Endodermal cell (in vitro differentiated cells): ENCODE data around the gene BOK. TPM values are rescaled to one million over a fixed set of nuclear protein-coding genes. Genes with fewer than 3 reads are reported as not detected.

ENCODE experiments used
- DNase-seq: peaks from one replicate; pipeline ENCODE4 v3.0.0-alpha.2; 2017
- H3K27ac ChIP-seq: 2 replicates; pipeline ENCODE4 v1.5.1; 2013; ENCODE audit warnings: mild to moderate bottlenecking, low read depth, low read length, moderate library complexity
- H3K27me3 ChIP-seq: 2 replicates; pipeline ENCODE4 v1.6.1; 2013; ENCODE audit warnings: mild to moderate bottlenecking, low read length, moderate library complexity; ENCODE audit not compliant: insufficient read depth, control insufficient read depth, poor library complexity, severe bottlenecking
- H3K36me3 ChIP-seq: 2 replicates; pipeline ENCODE4 v1.7.0; 2013; ENCODE audit warnings: mild to moderate bottlenecking, low read length, moderate library complexity; ENCODE audit not compliant: control insufficient read depth, insufficient read depth
- H3K4me1 ChIP-seq: one replicate; pipeline ENCODE4 v1.7.0; 2013; ENCODE audit warnings: low read length; ENCODE audit not compliant: control insufficient read depth, insufficient read depth
- H3K4me3 ChIP-seq: 2 replicates; pipeline ENCODE4 v1.5.1; 2013; ENCODE audit warnings: mild to moderate bottlenecking, low read length, moderate library complexity
- H3K9ac ChIP-seq: 2 replicates; pipeline ENCODE4 v1.6.1; 2013; ENCODE audit warnings: mild to moderate bottlenecking, low read length, moderate library complexity; ENCODE audit not compliant: poor library complexity, severe bottlenecking; ENCODE audit errors: extremely low read depth
- H3K9me3 ChIP-seq: 2 replicates; pipeline ENCODE4 v1.6.1; 2013; ENCODE audit warnings: mild to moderate bottlenecking, low read length, moderate library complexity; ENCODE audit not compliant: control insufficient read depth
- H3K27ac Mint-ChIP-seq: 2 replicates; pipeline ENCODE4 v1.8.0; 2020; ENCODE audit warnings: mixed read lengths
- H3K27me3 Mint-ChIP-seq: 2 replicates; pipeline ENCODE4 v1.8.0; 2021; ENCODE audit warnings: mild to moderate bottlenecking, mixed read lengths; ENCODE audit not compliant: insufficient read depth
- H3K36me3 Mint-ChIP-seq: 2 replicates; pipeline ENCODE4 v1.8.0; 2020; ENCODE audit warnings: low read depth, mixed read lengths
- H3K4me1 Mint-ChIP-seq: 2 replicates; pipeline ENCODE4 v1.8.0; 2020; ENCODE audit warnings: mixed read lengths
- H3K4me3 Mint-ChIP-seq: 2 replicates; pipeline ENCODE4 v1.8.0; 2020; ENCODE audit warnings: mild to moderate bottlenecking, moderate library complexity, mixed read lengths
- H3K9me3 Mint-ChIP-seq: 2 replicates; pipeline ENCODE4 v1.8.0; 2020; ENCODE audit warnings: mild to moderate bottlenecking, mixed read lengths
- WGBS, 2 experiments: methylation state at CpG; one replicate each; pipeline versions ENCODE4 v1.1.5 to v1.1.7; 2013; ENCODE audit warnings: missing lambda C conversion rate in 2 of 2, mixed read lengths in 1 of 2; ENCODE audit not compliant: insufficient coverage in 1 of 2, insufficient read length in 1 of 2; 5-methylcytosine and 5-hydroxymethylcytosine counted together
- total RNA-seq, 2 donors: library from RNA; stranded (reverse); fragmentation: NEBNext Ultra II Directional in 1 of 2; extraction: Animal tissue kit (Norgen Biotek cat#: 25700) in 1 of 2; gene quantifications; 2 replicates in 1 of 2; 3 replicates in 1 of 2; pipeline ENCODE4 v1.2.1, GENCODE V29; 2021
- TF ChIP-seq, protein P1 (sequence below): fragments of 200-600 bp; sonication (generic); conservative IDR thresholded peaks from 2 replicates; pipeline ENCODE4 v1.5.0; 2021; ENCODE audit warnings: antibody characterized with exemption, mild to moderate bottlenecking

The BOK gene
- total RNA-seq, 2 donors from 2014 or later: 23.4 to 24.5 TPM

DNA sequence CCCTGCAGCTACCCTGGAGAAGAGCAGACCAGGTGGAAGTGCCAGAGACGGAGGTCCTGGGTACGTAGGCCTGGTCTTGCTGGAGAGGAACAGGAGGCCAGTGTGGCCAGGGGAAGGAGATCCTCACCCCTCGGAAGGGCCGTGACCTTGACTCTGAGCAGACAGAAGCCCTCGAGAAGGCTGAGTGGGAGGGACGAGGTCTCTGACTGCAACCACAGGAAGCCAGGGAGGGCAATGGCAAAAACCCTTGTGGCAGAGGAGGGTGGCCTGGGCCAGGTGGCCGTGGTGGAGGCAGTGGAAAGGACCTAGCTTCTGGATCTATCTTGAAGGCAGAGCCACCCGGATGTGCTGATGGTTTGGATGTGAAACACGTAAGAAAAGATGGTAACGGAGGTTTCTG, 50.3 kb downstream of the BOK start:
- no peak overlapping the region for H3K9ac ChIP-seq
- H3K27ac Mint-ChIP-seq: peak overlapping the region; percentile 72
- no peaks in the 10 kb centered on the region for H3K4me1 ChIP-seq
- H3K27me3 Mint-ChIP-seq: no peaks in the 10 kb centered on the region
- no peaks in the 10 kb centered on the region for H3K9me3 ChIP-seq
- no peak overlapping the region for H3K27ac ChIP-seq
- H3K4me1 Mint-ChIP-seq: peaks cover 2% of the 10 kb centered on the region
- peaks cover 6% of the 10 kb centered on the region for H3K36me3 Mint-ChIP-seq
- DNase-seq: no peak
- H3K4me3 ChIP-seq: no peak overlapping the region
- WGBS, 2 experiments: 93 to 95% methylated on average over 10 of the region's 10 CpGs
- no peaks in the 10 kb centered on the region for H3K9me3 Mint-ChIP-seq
- peak overlapping the region; percentile 58 for H3K4me3 Mint-ChIP-seq
- peaks cover 16% of the 10 kb centered on the region for H3K36me3 ChIP-seq
- TF ChIP-seq, protein P1, sequence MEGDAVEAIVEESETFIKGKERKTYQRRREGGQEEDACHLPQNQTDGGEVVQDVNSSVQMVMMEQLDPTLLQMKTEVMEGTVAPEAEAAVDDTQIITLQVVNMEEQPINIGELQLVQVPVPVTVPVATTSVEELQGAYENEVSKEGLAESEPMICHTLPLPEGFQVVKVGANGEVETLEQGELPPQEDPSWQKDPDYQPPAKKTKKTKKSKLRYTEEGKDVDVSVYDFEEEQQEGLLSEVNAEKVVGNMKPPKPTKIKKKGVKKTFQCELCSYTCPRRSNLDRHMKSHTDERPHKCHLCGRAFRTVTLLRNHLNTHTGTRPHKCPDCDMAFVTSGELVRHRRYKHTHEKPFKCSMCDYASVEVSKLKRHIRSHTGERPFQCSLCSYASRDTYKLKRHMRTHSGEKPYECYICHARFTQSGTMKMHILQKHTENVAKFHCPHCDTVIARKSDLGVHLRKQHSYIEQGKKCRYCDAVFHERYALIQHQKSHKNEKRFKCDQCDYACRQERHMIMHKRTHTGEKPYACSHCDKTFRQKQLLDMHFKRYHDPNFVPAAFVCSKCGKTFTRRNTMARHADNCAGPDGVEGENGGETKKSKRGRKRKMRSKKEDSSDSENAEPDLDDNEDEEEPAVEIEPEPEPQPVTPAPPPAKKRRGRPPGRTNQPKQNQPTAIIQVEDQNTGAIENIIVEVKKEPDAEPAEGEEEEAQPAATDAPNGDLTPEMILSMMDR: no peak
- H3K27me3 ChIP-seq: no peaks in the 10 kb centered on the region

DNA sequence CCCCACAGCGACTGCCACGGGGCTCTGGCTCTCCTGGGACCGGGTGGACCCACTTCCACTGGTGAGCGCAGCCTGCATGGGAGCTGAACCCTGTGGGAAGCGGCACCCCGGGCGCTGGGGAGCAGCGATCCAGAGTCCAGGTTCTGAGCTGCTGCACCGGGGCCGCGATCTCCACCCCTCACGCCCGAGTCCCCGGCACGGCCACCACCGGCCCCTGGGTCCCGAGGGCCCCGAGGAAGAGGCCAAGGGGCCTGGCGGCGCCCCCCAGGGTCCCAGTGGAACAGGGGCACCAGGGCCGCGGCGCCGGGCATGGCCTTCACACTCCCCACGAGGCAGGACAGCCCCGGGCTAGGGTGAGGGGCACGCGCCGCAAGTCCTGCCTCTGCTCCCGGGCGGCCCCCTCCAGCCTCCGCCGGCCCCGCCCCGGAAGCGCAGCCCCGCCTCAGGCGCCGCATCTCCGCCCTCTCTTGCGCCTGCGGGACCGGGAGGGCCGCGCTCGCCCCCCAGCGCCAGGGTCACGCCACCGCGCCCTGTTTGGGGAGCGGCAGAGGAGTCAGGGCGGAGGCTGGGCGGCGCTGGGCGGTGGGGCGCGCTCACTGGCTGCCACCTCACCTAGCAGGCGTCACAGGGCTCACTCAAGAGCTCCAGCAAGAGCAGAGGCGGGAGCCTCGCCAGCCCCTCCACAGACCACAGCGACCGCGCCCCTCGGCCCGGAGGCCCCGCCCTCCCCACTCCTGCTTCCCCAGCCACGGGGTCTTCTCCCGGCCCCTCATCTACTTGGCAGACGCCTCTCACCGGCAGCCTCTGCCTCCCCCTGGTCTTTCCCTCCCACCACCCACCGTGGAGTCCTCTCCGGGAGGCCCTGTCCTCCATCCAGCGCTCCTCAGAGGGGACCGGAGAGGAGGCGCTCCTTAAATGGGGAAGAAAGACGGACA, 51.6 kb downstream of the BOK start:
- H3K36me3 ChIP-seq: peaks cover 12% of the 10 kb centered on the region
- peak overlapping the region; percentile 38 for H3K27ac ChIP-seq
- H3K9ac ChIP-seq: peak overlapping the region; percentile 66
- no peaks in the 10 kb centered on the region for H3K27me3 ChIP-seq
- H3K36me3 Mint-ChIP-seq: peaks cover 2% of the 10 kb centered on the region
- H3K27ac Mint-ChIP-seq: peak overlapping the region; percentile 79
- no peaks in the 10 kb centered on the region for H3K9me3 Mint-ChIP-seq
- peak overlapping the region; percentile 58 for H3K4me3 Mint-ChIP-seq
- no peaks in the 10 kb centered on the region for H3K9me3 ChIP-seq
- no peaks in the 10 kb centered on the region for H3K27me3 Mint-ChIP-seq
- TF ChIP-seq, protein P1: peak; percentile 78
- no peaks in the 10 kb centered on the region for H3K4me1 ChIP-seq
- peaks cover 2% of the 10 kb centered on the region for H3K4me1 Mint-ChIP-seq
- peak overlapping the region; percentile 75 for H3K4me3 ChIP-seq
- 15 to 34% methylated on average over 17 to 76 of the region's 76 CpGs for WGBS, 2 experiments
- DNase-seq: peak; percentile 98

DNA sequence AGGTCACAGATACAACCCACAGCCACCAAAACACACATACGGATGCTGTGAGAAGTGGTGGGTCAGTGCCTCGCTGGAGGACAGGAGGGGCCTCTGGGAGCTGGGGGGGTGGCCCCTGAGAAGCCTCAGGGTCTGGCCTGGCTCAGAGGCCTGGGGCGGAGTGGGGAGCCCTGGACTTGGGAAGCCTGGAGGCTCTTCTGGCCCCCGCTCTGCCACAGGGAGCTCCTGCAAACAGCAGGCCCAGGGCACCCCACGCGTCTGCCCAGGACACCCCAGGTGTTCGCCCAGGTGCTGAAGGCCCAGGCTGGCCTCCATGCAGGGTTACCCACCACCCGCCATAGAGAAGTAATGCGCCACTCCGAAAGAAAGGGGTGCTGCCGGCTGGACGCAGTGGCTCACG, 52.5 kb downstream of the BOK start:
- Histone ChIP-seq H3K27me3 (no peaks in the 10 kb centered on the region), H3K9ac (peak overlapping the region; percentile 66), H3K4me3 (peak overlapping the region; percentile 73), H3K27ac (no peak overlapping the region), H3K4me1 (no peaks in the 10 kb centered on the region), H3K9me3 (no peaks in the 10 kb centered on the region), H3K36me3 (peaks cover 4% of the 10 kb centered on the region)
- TF ChIP-seq, protein P1: no peak
- Mint-ChIP-seq H3K36me3 (peaks cover 2% of the 10 kb centered on the region), H3K4me1 (peaks cover 3% of the 10 kb centered on the region), H3K27me3 (no peaks in the 10 kb centered on the region), H3K4me3 (peak overlapping the region; percentile 58), H3K27ac (no peak overlapping the region), H3K9me3 (no peaks in the 10 kb centered on the region)
- DNase-seq: no peak
- 96 to 98% methylated on average over 5 to 13 of the region's 13 CpGs for WGBS, 2 experiments
